H9 (cell line): Measurements from ENCODE around the gene METTL8. TPM values are rescaled to one million over a fixed set of nuclear protein-coding genes. Genes with fewer than 3 reads are reported as not detected.

Experiments used
- DNase-seq: peaks from one replicate; pipeline ENCODE4 v3.0.0-alpha.2; 2017
- H2AFZ ChIP-seq: one replicate; pipeline ENCODE4 v1.6.1; 2013; ENCODE audit warnings: mild to moderate bottlenecking, low read length, control low read depth, moderate library complexity
- H2AK5ac ChIP-seq: 2 replicates; pipeline ENCODE4 v1.6.1; 2013; ENCODE audit warnings: low read length, control low read depth, mixed read lengths; ENCODE audit not compliant: insufficient read length
- H2BK120ac ChIP-seq: one replicate; pipeline ENCODE4 v1.6.1; 2013; ENCODE audit warnings: low read depth, mild to moderate bottlenecking, low read length, control low read depth, inconsistent platforms; ENCODE audit not compliant: poor library complexity, severe bottlenecking
- H2BK12ac ChIP-seq: 2 replicates; pipeline ENCODE4 v1.6.1; 2013; ENCODE audit warnings: low read length, control low read depth, mixed read lengths, low read depth; ENCODE audit not compliant: insufficient read length
- H2BK15ac ChIP-seq: 2 replicates; pipeline ENCODE4 v1.6.1; 2013; ENCODE audit warnings: low read depth, low read length, control low read depth
- H2BK20ac ChIP-seq: one replicate; pipeline ENCODE4 v1.6.1; 2013; ENCODE audit warnings: low read depth, mild to moderate bottlenecking, low read length, control low read depth, inconsistent platforms; ENCODE audit not compliant: poor library complexity, severe bottlenecking
- H2BK5ac ChIP-seq: 2 replicates; pipeline ENCODE4 v1.6.1; 2013; ENCODE audit warnings: low read length, control low read depth, mixed read lengths; ENCODE audit not compliant: insufficient read length
- H3K14ac ChIP-seq: 2 replicates; pipeline ENCODE4 v1.6.1; 2013; ENCODE audit warnings: low read length, control low read depth; ENCODE audit not compliant: insufficient read depth
- H3K18ac ChIP-seq: 2 replicates; pipeline ENCODE4 v1.6.1; 2013; ENCODE audit warnings: low read depth, mild to moderate bottlenecking, mixed read lengths, low read length, control low read depth; ENCODE audit not compliant: insufficient read length
- H3K23ac ChIP-seq: 2 replicates; pipeline ENCODE4 v1.6.1; 2013; ENCODE audit warnings: low read length, control low read depth, mixed read lengths, low read depth; ENCODE audit not compliant: insufficient read length
- H3K23me2 ChIP-seq: 2 replicates; pipeline ENCODE4 v1.6.1; 2013; ENCODE audit warnings: low read depth, mild to moderate bottlenecking, mixed read lengths, low read length, control low read depth; ENCODE audit not compliant: insufficient read length, poor library complexity, severe bottlenecking
- H3K27ac ChIP-seq: 2 replicates; pipeline ENCODE4 v1.5.1; 2013; ENCODE audit warnings: low read length, control low read depth, mixed read lengths, low read depth; ENCODE audit not compliant: insufficient read length
- H3K27me3 ChIP-seq: 2 replicates; pipeline ENCODE4 v1.6.1; 2013; ENCODE audit warnings: low read length, control low read depth, inconsistent platforms; ENCODE audit not compliant: insufficient read depth
- H3K4ac ChIP-seq: 2 replicates; pipeline ENCODE4 v1.6.1; 2013; ENCODE audit warnings: low read depth, mild to moderate bottlenecking, control low read depth, inconsistent platforms, low read length, moderate library complexity
- H3K4me1 ChIP-seq: 2 replicates; pipeline ENCODE4 v1.6.1; 2013; ENCODE audit warnings: low read length, control low read depth, inconsistent platforms; ENCODE audit not compliant: insufficient read depth
- H3K4me2 ChIP-seq: 2 replicates; pipeline ENCODE4 v1.6.1; 2013; ENCODE audit warnings: low read length, control low read depth, mixed read lengths; ENCODE audit not compliant: insufficient read length, insufficient read depth
- H3K56ac ChIP-seq: 2 replicates; pipeline ENCODE4 v1.6.1; 2013; ENCODE audit warnings: low read depth, mild to moderate bottlenecking, mixed read lengths, low read length, control low read depth; ENCODE audit not compliant: insufficient read length
- H3K79me1 ChIP-seq: 2 replicates; pipeline ENCODE4 v1.6.1; 2013; ENCODE audit warnings: low read depth, mild to moderate bottlenecking, moderate library complexity, low read length, control low read depth, inconsistent platforms; ENCODE audit not compliant: insufficient read depth, poor library complexity, severe bottlenecking
- H3K79me2 ChIP-seq: 2 replicates; pipeline ENCODE4 v1.6.1; 2013; ENCODE audit warnings: low read length, control low read depth, inconsistent platforms; ENCODE audit not compliant: insufficient read depth
- H3K9ac ChIP-seq: 2 replicates; pipeline ENCODE4 v1.6.1; 2013; ENCODE audit warnings: low read length, control low read depth, mixed read lengths; ENCODE audit not compliant: insufficient read length; ENCODE audit errors: extremely low read depth
- H3K9me3 ChIP-seq: one replicate; pipeline ENCODE4 v1.6.1; 2013; ENCODE audit warnings: low read depth, low read length, inconsistent platforms; ENCODE audit not compliant: control insufficient read depth
- H3T11ph ChIP-seq: one replicate; pipeline ENCODE4 v1.6.1; 2013; ENCODE audit warnings: mild to moderate bottlenecking, low read length, control low read depth, inconsistent platforms
- H4K20me1 ChIP-seq: one replicate; pipeline ENCODE4 v1.6.1; 2013; ENCODE audit not compliant: control insufficient read depth, insufficient read length, insufficient read depth
- H4K5ac ChIP-seq: 2 replicates; pipeline ENCODE4 v1.6.1; 2013; ENCODE audit warnings: low read depth, mild to moderate bottlenecking, mixed read lengths, low read length, control low read depth; ENCODE audit not compliant: insufficient read length
- H4K8ac ChIP-seq: replicated peaks from 2 replicates; pipeline ENCODE4 v1.6.1; 2013; ENCODE audit warnings: low read length, control low read depth, mixed read lengths, low read depth; ENCODE audit not compliant: insufficient read length
- H4K91ac ChIP-seq: 2 replicates; pipeline ENCODE4 v1.6.1; 2013; ENCODE audit warnings: low read depth, mild to moderate bottlenecking, moderate library complexity, mixed read lengths, low read length, control low read depth; ENCODE audit not compliant: insufficient read length
- H3K27ac Mint-ChIP-seq, 3 experiments: 2 replicates in 2 of 3; 3 replicates in 1 of 3; pipeline ENCODE4 v1.8.0; 2020 to 2021; ENCODE audit warnings: mixed read lengths in 3 of 3, mild to moderate bottlenecking in 1 of 3, moderate library complexity in 1 of 3
- H3K27me3 Mint-ChIP-seq: 2 replicates; pipeline ENCODE4 v1.8.0; 2021; ENCODE audit warnings: low read depth, mild to moderate bottlenecking, moderate library complexity, mixed read lengths
- H3K36me3 Mint-ChIP-seq, 3 experiments: 2 replicates in 2 of 3; 3 replicates in 1 of 3; pipeline ENCODE4 v1.8.0; 2020 to 2021; ENCODE audit warnings: low read depth in 3 of 3, mixed read lengths in 3 of 3; ENCODE audit not compliant: insufficient read depth in 1 of 3
- H3K4me1 Mint-ChIP-seq, 2 experiments: 2 replicates each; pipeline ENCODE4 v1.8.0; 2020; ENCODE audit warnings: mixed read lengths in 2 of 2
- H3K4me3 Mint-ChIP-seq, 2 experiments: 2 replicates in 1 of 2; 3 replicates in 1 of 2; pipeline ENCODE4 v1.8.0; 2020 to 2021; ENCODE audit warnings: mild to moderate bottlenecking in 2 of 2, mixed read lengths in 2 of 2, moderate library complexity in 1 of 2
- H3K9me3 Mint-ChIP-seq, 2 experiments: 2 replicates in 1 of 2; 3 replicates in 1 of 2; pipeline ENCODE4 v1.8.0; 2020; ENCODE audit warnings: mild to moderate bottlenecking in 2 of 2, mixed read lengths in 2 of 2, moderate library complexity in 1 of 2
- WGBS: extraction: QIAGEN DNeasy Blood & Tissue Kit; methylation state at CpG from one replicate; pipeline ENCODE4 v1.1.7; 2013; ENCODE audit warnings: missing lambda C conversion rate, low lambda C conversion rate, mixed read lengths; ENCODE audit not compliant: insufficient read length; ENCODE audit errors: extremely low coverage; 5-methylcytosine and 5-hydroxymethylcytosine counted together
- total RNA-seq: library from RNA; stranded (reverse); gene quantifications from 2 replicates; pipeline ENCODE4 v1.2.1, GENCODE V29; 2021
- TF ChIP-seq, protein P1 (sequence below): fragments of 200-600 bp; sonication (generic); conservative IDR thresholded peaks from 3 replicates; pipeline ENCODE4 v1.8.0; 2021; ENCODE audit warnings: antibody characterized with exemption, mild to moderate bottlenecking

METTL8 gene
- total RNA-seq, 1 experiment from 2014 or later: 40.9 TPM

GRCh38 chr2:171436307-171436706 lies 2.5 kb upstream of the METTL8 start:
- Histone ChIP-seq H4K91ac (no peak overlapping the region), H2BK120ac (no peak overlapping the region), H3K4me2 (no peak overlapping the region), H3K9ac (no peak overlapping the region), H2BK12ac (no peak overlapping the region), H3T11ph (no peak overlapping the region), H3K27ac (no peak overlapping the region), H3K14ac (no peak overlapping the region), H4K8ac (no peak overlapping the region), H2BK20ac (no peak overlapping the region), H2AK5ac (no peak overlapping the region), H2BK15ac (no peak overlapping the region), H3K23ac (no peak overlapping the region), H4K20me1 (no peaks in the 10 kb centered on the region), H4K5ac (no peak overlapping the region), H3K79me1 (no peaks in the 10 kb centered on the region), H3K4me1 (peaks cover 2% of the 10 kb centered on the region; the same call in 1 of the 2 replicates), H3K27me3 (no peaks in the 10 kb centered on the region), H3K56ac (no peak overlapping the region), H2AFZ (no peak overlapping the region), H2BK5ac (no peak overlapping the region), H3K79me2 (no peaks in the 10 kb centered on the region; the same call in 1 of the 2 replicates), H3K23me2 (peaks cover 10% of the 10 kb centered on the region), H3K4ac (no peak overlapping the region), H3K9me3 (no peaks in the 10 kb centered on the region), H3K18ac (no peak overlapping the region)
- H3K27me3 Mint-ChIP-seq: no peaks in the 10 kb centered on the region
- no peak overlapping the region for H3K27ac Mint-ChIP-seq
- no peak overlapping the region for H3K4me3 Mint-ChIP-seq
- H3K4me1 Mint-ChIP-seq: peaks cover 29 to 32% of the 10 kb centered on the region in 2 experiments
- WGBS: no CpG with 5 or more reads among the region's 1 CpG
- H3K9me3 Mint-ChIP-seq: no peaks in the 10 kb centered on the region
- DNase-seq: no peak
- peaks cover 39 to 60% (median 54%) of the 10 kb centered on the region in 3 experiments; a peak in 6 of 7 replicates for H3K36me3 Mint-ChIP-seq
- TF ChIP-seq, protein P1, sequence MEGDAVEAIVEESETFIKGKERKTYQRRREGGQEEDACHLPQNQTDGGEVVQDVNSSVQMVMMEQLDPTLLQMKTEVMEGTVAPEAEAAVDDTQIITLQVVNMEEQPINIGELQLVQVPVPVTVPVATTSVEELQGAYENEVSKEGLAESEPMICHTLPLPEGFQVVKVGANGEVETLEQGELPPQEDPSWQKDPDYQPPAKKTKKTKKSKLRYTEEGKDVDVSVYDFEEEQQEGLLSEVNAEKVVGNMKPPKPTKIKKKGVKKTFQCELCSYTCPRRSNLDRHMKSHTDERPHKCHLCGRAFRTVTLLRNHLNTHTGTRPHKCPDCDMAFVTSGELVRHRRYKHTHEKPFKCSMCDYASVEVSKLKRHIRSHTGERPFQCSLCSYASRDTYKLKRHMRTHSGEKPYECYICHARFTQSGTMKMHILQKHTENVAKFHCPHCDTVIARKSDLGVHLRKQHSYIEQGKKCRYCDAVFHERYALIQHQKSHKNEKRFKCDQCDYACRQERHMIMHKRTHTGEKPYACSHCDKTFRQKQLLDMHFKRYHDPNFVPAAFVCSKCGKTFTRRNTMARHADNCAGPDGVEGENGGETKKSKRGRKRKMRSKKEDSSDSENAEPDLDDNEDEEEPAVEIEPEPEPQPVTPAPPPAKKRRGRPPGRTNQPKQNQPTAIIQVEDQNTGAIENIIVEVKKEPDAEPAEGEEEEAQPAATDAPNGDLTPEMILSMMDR: no peak
